Measurements from ENCODE around the gene SPTB.

DNA sequence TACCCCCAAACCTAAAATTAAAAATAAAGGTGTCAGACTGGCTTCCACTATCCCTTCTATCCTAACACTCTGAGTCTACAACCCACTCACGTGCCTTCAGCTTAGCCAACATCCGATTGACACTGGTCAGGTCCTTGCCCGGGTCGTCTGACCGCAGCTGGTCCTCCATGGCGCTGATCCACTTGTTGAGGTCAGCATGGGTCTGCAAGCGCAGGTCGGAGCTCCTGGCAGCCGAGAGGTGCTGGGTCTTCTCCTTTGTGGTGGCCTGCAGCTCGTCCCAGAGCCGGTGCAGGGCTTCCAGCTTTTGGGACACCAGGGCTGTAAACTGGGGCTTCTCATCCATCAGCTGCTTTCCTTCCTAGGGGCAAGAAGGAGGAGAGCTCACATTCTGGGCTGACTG is 97.5 kb downstream of the SPTB start:
- TF ChIP-seq CTCF (IDR thresholded peaks at IDR 0.05; ENCODE audit: borderline replicate concordance, extremely low read depth, low read length, poor library complexity, severe bottlenecking) (no peak), EZH2 (IDR thresholded peaks at IDR 0.05; ENCODE audit: borderline replicate concordance, low read depth, low read length, severe bottlenecking) (no peak)

All from DND-41 (cell line).